Sigmoid colon (tissue), 7 donors: Measurements from ENCODE around the gene KIAA1217. TPM values are rescaled to one million over a fixed set of nuclear protein-coding genes. Genes with fewer than 3 reads are reported as not detected.

Experiments
- DNase-seq: peaks from one replicate; pipeline ENCODE4 v3.0.0-alpha.2; 2019
- H3K27ac ChIP-seq, 4 donors: fragments of 200-600 bp; sonication (generic); one replicate each; pipeline ENCODE4 v1.5.1; 2016 to 2019; ENCODE audit warnings: mild to moderate bottlenecking in 1 of 4
- H3K27me3 ChIP-seq, 3 donors: fragments of 200-600 bp; sonication (generic); one replicate each; pipeline ENCODE4 v1.5.1; 2019; ENCODE audit warnings: mild to moderate bottlenecking in 1 of 3
- H3K36me3 ChIP-seq, 4 donors: fragments of 200-600 bp; sonication (generic); one replicate each; pipeline ENCODE4 v1.5.1; 2016 to 2019
- H3K4me1 ChIP-seq, 4 donors: fragments of 200-600 bp; sonication (generic); one replicate each; pipeline ENCODE4 v1.5.1; 2017 to 2019
- H3K4me3 ChIP-seq, 4 donors: fragments of 200-600 bp; sonication (generic); one replicate each; pipeline ENCODE4 v1.5.1; 2017 to 2019; ENCODE audit warnings: mild to moderate bottlenecking in 2 of 4, moderate library complexity in 1 of 4
- H3K9me3 ChIP-seq, 4 donors: fragments of 200-600 bp in 3 of 4; sonication (generic) in 3 of 4; one replicate each; pipeline versions ENCODE4 v1.5.1 to v1.6.1; 2013 to 2019
- EP300 ChIP-seq, 4 donors: sonication (generic); formaldehyde crosslinking; IDR thresholded peaks; one replicate each; pipeline ENCODE4 v1.6.1; 2017; ENCODE audit warnings: antibody characterized with exemption in 4 of 4
- POLR2A ChIP-seq, 2 donors: fragments of 450-650 bp; IDR thresholded peaks; one replicate each; pipeline ENCODE4 v1.6.1; 2016; ENCODE audit warnings: antibody characterized with exemption in 2 of 2, mild to moderate bottlenecking in 2 of 2, moderate library complexity in 2 of 2
- POLR2AphosphoS5 ChIP-seq, 4 donors: sonication (generic); formaldehyde crosslinking; IDR thresholded peaks; one replicate each; pipeline ENCODE4 v1.6.1; 2017; ENCODE audit warnings: antibody characterized with exemption in 4 of 4
- WGBS, 2 donors: extraction: QIAGEN DNeasy Blood & Tissue Kit; methylation state at CpG; one replicate each; pipeline ENCODE4 v1.1.7; 2013; 5-methylcytosine and 5-hydroxymethylcytosine counted together
- intact Hi-C: fragments of 100-400 bp; cut with DNase I; formaldehyde crosslinking; loops from one replicate; pipeline ENCODE4 v1.15.1; 2023
- polyA plus RNA-seq, 3 donors: library from polyadenylated mRNA; stranded (reverse); fragments of 200-250 nt; gene quantifications; one replicate each; pipeline ENCODE4 v1.2.3, GENCODE V29; 2013
- total RNA-seq, 4 donors: library from RNA; depleted of rRNA; stranded (reverse); fragments of >200 nt; gene quantifications; one replicate each; pipeline ENCODE4 v1.1.0, GENCODE V29; 2016
- TF ChIP-seq, protein P1 (sequence below), 4 experiments: fragments of 450-650 bp in 3 of 4; fragments of 200-600 bp in 1 of 4; IDR thresholded peaks; one replicate each; pipeline ENCODE4 v1.5.1; 2016 to 2019; ENCODE audit warnings: antibody characterized with exemption in 4 of 4, mild to moderate bottlenecking in 3 of 4, moderate library complexity in 2 of 4
- donor health status: healthy with polysubstance abuse.
- donor health status: Bipolar disorder and iron deficiency.
- donor health status: healthy.

Gene KIAA1217
- total and polyA plus RNA-seq, 7 donors = 7.6 to 31.9 (median 15.0) TPM

DNA sequence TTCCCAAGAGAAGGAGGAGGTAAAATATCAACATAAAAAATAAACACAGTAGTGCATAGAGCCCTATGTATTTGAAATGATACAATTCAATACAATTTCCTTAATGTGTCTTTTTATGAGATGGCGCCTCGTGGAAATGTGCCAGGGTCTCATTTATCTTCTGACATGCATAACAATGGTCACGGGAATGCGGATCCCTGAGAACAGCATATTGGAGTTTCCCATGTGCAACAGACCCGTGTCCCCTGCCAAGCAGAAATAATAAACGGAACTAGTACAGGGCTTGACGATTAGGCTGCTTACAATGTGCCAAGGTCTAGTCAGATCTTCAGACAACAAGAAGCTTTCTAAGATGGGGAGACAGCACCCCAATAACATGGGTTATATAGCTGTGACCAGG, 296.8 kb downstream of the KIAA1217 start:
- H3K36me3 ChIP-seq = peaks cover 0 to 15% (median 2%) of the 10 kb centered on the region in 4 donors

DNA sequence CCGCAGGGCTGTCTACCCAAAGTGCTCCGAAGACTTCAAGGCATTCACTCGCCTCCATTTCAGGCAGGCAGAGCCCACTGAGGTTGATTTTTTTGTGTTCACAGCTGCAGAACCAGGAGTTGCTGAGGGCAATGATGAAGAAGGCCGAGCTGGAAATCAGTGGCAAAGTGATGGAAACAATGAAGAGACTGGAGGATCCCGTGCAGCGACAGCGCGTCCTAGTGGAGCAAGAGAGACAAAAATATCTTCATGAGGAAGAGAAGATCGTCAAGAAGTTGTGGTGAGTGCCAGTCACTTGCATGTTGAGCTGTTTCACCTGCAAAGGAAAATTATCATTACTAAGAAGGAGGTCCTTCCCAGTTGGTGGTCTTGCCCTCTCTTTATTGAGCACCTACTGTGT, 304.2 kb downstream of the KIAA1217 start:
- Histone ChIP-seq H3K27me3 (no peaks in the 10 kb centered on the region), H3K27ac (no peak overlapping the region), H3K9me3 (no peaks in the 10 kb centered on the region), H3K4me1 (no peaks in the 10 kb centered on the region), H3K4me3 (no peak overlapping the region), H3K36me3 (no peaks in the 10 kb centered on the region)
- TF ChIP-seq POLR2A (IDR thresholded peaks at IDR 0.05) (no peak), POLR2AphosphoS5 (IDR thresholded peaks at IDR 0.05) (no peak)
- TF ChIP-seq, protein P1, sequence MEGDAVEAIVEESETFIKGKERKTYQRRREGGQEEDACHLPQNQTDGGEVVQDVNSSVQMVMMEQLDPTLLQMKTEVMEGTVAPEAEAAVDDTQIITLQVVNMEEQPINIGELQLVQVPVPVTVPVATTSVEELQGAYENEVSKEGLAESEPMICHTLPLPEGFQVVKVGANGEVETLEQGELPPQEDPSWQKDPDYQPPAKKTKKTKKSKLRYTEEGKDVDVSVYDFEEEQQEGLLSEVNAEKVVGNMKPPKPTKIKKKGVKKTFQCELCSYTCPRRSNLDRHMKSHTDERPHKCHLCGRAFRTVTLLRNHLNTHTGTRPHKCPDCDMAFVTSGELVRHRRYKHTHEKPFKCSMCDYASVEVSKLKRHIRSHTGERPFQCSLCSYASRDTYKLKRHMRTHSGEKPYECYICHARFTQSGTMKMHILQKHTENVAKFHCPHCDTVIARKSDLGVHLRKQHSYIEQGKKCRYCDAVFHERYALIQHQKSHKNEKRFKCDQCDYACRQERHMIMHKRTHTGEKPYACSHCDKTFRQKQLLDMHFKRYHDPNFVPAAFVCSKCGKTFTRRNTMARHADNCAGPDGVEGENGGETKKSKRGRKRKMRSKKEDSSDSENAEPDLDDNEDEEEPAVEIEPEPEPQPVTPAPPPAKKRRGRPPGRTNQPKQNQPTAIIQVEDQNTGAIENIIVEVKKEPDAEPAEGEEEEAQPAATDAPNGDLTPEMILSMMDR (IDR thresholded peaks at IDR 0.05) = no peak
- 78 to 82% methylated on average over 9 of the region's 9 CpGs for WGBS, 2 donors
- intact Hi-C loops = no loop called here
- no peak for DNase-seq

More for the DNA sequence above, 296.8 kb downstream of the KIAA1217 start:
- DNase-seq = no peak
- Histone ChIP-seq H3K27ac (no peak overlapping the region), H3K4me1 (no peaks in the 10 kb centered on the region), H3K27me3 (no peaks in the 10 kb centered on the region), H3K9me3 (no peaks in the 10 kb centered on the region), H3K4me3 (no peak overlapping the region)
- WGBS, 2 donors = 79 to 80% methylated on average over 7 of the region's 7 CpGs
- TF ChIP-seq, protein P1 (IDR thresholded peaks at IDR 0.05) = no peak
- no peak for TF ChIP-seq EP300 (IDR thresholded peaks at IDR 0.05)
- no peak for TF ChIP-seq POLR2A (IDR thresholded peaks at IDR 0.05)
- TF ChIP-seq POLR2AphosphoS5 (IDR thresholded peaks at IDR 0.05) = no peak
- intact Hi-C loops = no loop called here

DNA sequence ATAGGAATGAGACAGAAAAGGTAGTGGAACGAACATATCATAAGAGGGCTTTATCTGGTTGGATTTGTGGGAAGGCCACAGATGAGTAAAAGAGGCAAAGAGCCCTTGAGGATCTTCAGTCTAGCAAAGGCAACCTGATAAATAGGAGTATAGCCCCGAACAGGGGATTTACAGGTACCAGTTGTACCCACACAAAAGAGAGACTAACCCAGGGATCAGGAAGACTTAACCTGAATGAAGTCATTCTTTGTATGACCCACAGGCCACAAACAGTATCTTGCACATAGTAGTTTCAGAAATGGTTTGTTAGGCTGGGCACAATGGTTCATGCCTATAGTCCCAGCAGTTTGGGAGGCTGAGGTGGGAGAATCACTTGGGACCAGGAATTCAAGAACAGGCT, 306.5 kb downstream of the KIAA1217 start:
- H3K36me3 ChIP-seq = no peaks in the 10 kb centered on the region
- H3K27ac ChIP-seq = no peak overlapping the region
- H3K9me3 ChIP-seq = no peaks in the 10 kb centered on the region

DNA sequence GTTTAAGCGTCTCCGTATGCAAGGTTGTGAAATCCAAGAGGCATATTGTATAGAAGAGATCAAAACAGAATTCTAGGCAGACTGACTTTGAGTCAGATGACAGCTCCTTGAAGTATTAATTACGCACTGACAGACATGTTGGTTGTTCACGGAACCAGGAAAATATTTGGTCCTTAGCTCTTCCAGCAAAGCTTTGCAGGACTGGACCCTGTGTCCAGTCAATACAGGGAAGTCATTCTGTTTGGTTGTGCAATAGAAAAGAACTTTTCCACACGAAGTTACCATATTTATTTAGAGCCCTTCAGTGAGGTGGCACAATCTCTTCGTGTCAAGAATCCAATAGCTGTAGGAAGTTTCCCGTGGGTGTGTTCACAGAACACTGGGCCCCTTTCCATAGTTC, 309.5 kb downstream of the KIAA1217 start:
- peaks cover 0 to 8% (median 0%) of the 10 kb centered on the region in 4 donors for H3K36me3 ChIP-seq
- intact Hi-C loops = loop anchor here (2.0 kb wide), 1 partner anchor 524 kb away; no protein-coding TSS in a partner anchor

More for the DNA sequence above, 306.5 kb downstream of the KIAA1217 start:
- WGBS, 2 donors = 85 to 92% methylated on average over 2 of the region's 2 CpGs
- TF ChIP-seq POLR2A (IDR thresholded peaks at IDR 0.05) (no peak), POLR2AphosphoS5 (IDR thresholded peaks at IDR 0.05) (no peak), EP300 (IDR thresholded peaks at IDR 0.05) (no peak)
- TF ChIP-seq, protein P1 (IDR thresholded peaks at IDR 0.05) = no peak
- no peak overlapping the region for H3K4me3 ChIP-seq
- DNase-seq = no peak
- H3K4me1 ChIP-seq = peaks cover 0 to 9% (median 2%) of the 10 kb centered on the region in 4 donors
- H3K27me3 ChIP-seq = no peaks in the 10 kb centered on the region
- intact Hi-C loops = no loop called here

More for the DNA sequence above, 309.5 kb downstream of the KIAA1217 start:
- TF ChIP-seq, protein P1 (IDR thresholded peaks at IDR 0.05) = no peak
- TF ChIP-seq POLR2AphosphoS5 (IDR thresholded peaks at IDR 0.05) (no peak), EP300 (IDR thresholded peaks at IDR 0.05) (no peak)
- no peak overlapping the region for H3K4me3 ChIP-seq
- no peaks in the 10 kb centered on the region for H3K9me3 ChIP-seq
- no peak for DNase-seq
- no peak overlapping the region for H3K27ac ChIP-seq
- 70 to 79% methylated on average over 7 of the region's 7 CpGs for WGBS, 2 donors
- no peaks in the 10 kb centered on the region for H3K27me3 ChIP-seq
- peaks cover 0 to 9% (median 2%) of the 10 kb centered on the region in 4 donors for H3K4me1 ChIP-seq
